Effector memory CD8-positive, alpha-beta T cell (primary cell): ENCODE measurements around the gene TMPRSS2.

Experiments
- ATAC-seq: fragments of 150-1000 bp; cut with Tn5 transposase; replicated peaks from 2 replicates; pipeline ENCODE4 v1.10.0; 2021; ENCODE audit warnings: mild to moderate bottlenecking, moderate library complexity
- DNase-seq, 3 experiments: peaks; one replicate each; pipeline ENCODE4 v3.0.0; 2021
- H3K27ac Mint-ChIP-seq, 2 donors: one replicate each; pipeline ENCODE4 v1.8.0; 2022; ENCODE audit warnings: mild to moderate bottlenecking in 2 of 2, mixed read lengths in 2 of 2, moderate library complexity in 2 of 2
- H3K27me3 Mint-ChIP-seq, 2 donors: one replicate each; pipeline ENCODE4 v1.8.0; 2022; ENCODE audit warnings: mixed read lengths in 2 of 2
- H3K36me3 Mint-ChIP-seq: one replicate; pipeline ENCODE4 v1.8.0; 2022; ENCODE audit warnings: mild to moderate bottlenecking, moderate library complexity, mixed read lengths; ENCODE audit not compliant: insufficient read depth
- H3K4me1 Mint-ChIP-seq, 2 donors: one replicate each; pipeline ENCODE4 v1.8.0; 2022; ENCODE audit warnings: low read depth in 2 of 2, mixed read lengths in 2 of 2
- H3K4me3 Mint-ChIP-seq, 2 donors: one replicate each; pipeline ENCODE4 v1.8.0; 2022; ENCODE audit warnings: mild to moderate bottlenecking in 2 of 2, mixed read lengths in 2 of 2, moderate library complexity in 2 of 2
- H3K9me3 Mint-ChIP-seq, 2 donors: one replicate each; pipeline ENCODE4 v1.8.0; 2022; ENCODE audit warnings: mixed read lengths in 2 of 2

Gene TMPRSS2

DNA sequence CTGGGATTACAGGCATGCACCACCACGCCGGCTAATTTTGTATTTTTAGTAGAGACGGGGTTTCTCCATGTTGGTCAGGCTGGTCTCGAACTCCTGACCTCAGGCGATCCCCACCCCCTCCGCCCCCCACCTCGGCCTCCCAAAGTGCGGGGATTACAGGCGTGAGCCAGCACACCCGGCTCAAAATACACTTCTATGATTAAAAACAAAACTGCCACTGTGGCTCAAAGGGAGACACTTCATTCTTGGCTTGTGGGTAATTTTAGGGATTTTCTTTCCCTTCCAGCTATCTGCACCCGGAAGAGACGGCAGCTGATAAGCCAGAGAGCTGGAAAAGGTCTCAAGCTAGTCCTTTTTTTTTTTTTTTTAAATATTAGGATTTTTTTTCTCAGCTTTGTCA, 24.5 kb downstream of the TMPRSS2 start:
- no peak overlapping the region for H3K4me3 Mint-ChIP-seq
- H3K27me3 Mint-ChIP-seq: peaks cover 25 to 66% of the 10 kb centered on the region in 2 donors
- H3K36me3 Mint-ChIP-seq: no peaks in the 10 kb centered on the region
- DNase-seq (no peak), ATAC-seq (no peak)
- peaks cover 0 to 5% of the 10 kb centered on the region in 2 donors for H3K4me1 Mint-ChIP-seq
- no peaks in the 10 kb centered on the region for H3K9me3 Mint-ChIP-seq
- no peak overlapping the region for H3K27ac Mint-ChIP-seq

DNA sequence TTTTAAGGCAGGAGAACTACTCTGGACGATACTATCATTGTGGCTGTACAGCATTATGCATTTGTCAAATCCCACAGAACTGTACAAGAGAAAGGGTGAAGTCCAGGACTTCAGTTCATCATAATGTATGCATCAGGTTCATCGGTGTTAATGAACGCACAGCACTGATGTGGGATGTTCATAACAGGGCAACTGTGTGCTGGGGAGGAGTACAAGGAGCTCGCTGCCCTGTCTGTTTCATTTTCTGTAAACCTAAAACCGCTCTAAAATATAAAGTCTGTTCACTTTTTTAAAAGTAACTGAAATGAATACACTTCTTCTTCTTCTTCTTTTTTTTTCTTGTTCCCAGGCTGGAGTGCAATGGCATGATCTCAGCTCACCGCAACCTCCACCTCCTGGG, 25.0 kb downstream of the TMPRSS2 start:
- Mint-ChIP-seq H3K27me3 (peaks cover 25 to 66% of the 10 kb centered on the region in 2 donors), H3K4me3 (no peak overlapping the region)

DNA sequence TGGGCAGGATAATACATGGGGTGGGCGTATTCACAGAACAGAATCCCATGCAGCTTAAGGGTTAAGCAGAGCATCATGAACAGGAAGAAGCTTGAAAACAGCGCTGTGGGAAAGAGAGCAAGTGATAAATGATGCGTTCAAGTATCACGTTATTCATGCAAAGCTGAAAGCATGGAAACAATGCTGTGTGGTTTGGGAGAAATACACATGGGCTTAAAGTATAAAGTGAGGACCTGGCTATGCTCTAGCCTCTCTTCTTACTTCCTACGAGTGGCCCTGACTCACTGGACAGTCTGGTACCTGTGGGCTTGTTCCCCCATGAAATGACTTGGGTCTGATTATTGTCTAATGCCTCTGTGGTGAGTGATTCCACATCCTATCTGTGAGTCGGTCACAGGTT, 25.7 kb downstream of the TMPRSS2 start:
- DNase-seq (no peak), ATAC-seq (no peak)
- Mint-ChIP-seq H3K4me1 (peaks cover 0 to 9% of the 10 kb centered on the region in 2 donors), H3K4me3 (no peak overlapping the region), H3K9me3 (no peaks in the 10 kb centered on the region), H3K36me3 (no peaks in the 10 kb centered on the region), H3K27me3 (peaks cover 24 to 68% of the 10 kb centered on the region in 2 donors), H3K27ac (no peak overlapping the region)

More for the DNA sequence above, 25.0 kb downstream of the TMPRSS2 start:
- H3K4me1 Mint-ChIP-seq: peaks cover 0 to 5% of the 10 kb centered on the region in 2 donors
- DNase-seq (no peak), ATAC-seq (no peak)
- no peak overlapping the region for H3K27ac Mint-ChIP-seq
- H3K36me3 Mint-ChIP-seq: no peaks in the 10 kb centered on the region
- no peaks in the 10 kb centered on the region for H3K9me3 Mint-ChIP-seq

DNA sequence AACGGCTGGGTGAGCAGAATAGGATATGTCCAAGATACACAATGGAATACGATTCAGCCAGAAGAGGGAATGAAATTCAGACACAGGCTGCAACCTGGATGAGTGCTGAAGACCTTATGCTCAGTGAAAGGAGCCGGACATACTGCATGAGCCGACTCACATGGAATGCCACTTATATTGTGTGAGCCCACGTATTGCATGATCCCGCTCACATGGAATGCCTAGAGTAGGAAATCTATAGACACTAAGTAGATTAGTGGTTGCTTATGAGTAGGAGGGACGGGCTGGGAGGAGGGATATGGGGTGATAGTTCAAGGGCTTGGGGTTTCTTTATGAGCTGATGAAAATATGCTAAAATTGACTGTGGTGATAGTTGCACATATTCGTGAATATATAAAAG, 26.8 kb downstream of the TMPRSS2 start:
- DNase-seq: no peak
- Mint-ChIP-seq H3K27ac (no peak overlapping the region), H3K4me3 (no peak overlapping the region), H3K36me3 (no peaks in the 10 kb centered on the region), H3K4me1 (peaks cover 0 to 9% of the 10 kb centered on the region in 2 donors), H3K9me3 (no peaks in the 10 kb centered on the region), H3K27me3 (peaks cover 14 to 58% of the 10 kb centered on the region in 2 donors)
- ATAC-seq: no peak

DNA sequence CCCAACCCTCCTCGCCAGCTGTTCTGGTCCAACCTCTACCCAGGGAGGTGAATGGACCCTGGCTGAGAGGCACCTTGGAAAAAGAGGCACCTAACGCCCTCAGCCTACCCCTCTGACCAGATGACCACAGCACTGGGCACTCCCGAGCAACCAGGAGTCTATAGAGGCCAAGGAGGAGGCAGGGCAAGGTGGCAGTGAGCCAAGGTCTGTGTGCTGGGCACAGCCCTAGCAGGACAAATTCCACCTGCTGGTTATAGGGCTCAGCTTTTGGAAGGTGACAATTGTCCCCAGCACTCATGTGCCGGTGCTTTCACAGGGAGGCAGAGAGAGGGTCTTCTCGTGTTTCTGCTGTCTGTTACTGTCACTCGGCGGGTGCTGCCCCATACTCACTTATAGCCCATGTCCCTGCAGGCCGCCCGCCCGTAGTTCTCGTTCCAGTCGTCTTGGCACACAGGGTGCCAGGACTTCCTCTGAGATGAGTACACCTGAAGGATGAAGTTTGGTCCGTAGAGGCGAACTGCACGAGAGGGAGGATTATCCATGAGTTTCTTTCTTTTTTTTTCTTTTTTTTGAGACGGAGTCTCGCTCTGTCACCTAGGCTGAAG, 27.8 kb downstream of the TMPRSS2 start:
- peaks cover 13 to 55% of the 10 kb centered on the region in 2 donors for H3K27me3 Mint-ChIP-seq
- H3K36me3 Mint-ChIP-seq: no peaks in the 10 kb centered on the region
- no peaks in the 10 kb centered on the region for H3K9me3 Mint-ChIP-seq
- no peak overlapping the region for H3K4me3 Mint-ChIP-seq
- H3K4me1 Mint-ChIP-seq: peaks cover 0 to 9% of the 10 kb centered on the region in 2 donors
- H3K27ac Mint-ChIP-seq: peak overlapping the region in 1 of 2 donors; percentile 41
- DNase-seq: no peak
- no peak for ATAC-seq

DNA sequence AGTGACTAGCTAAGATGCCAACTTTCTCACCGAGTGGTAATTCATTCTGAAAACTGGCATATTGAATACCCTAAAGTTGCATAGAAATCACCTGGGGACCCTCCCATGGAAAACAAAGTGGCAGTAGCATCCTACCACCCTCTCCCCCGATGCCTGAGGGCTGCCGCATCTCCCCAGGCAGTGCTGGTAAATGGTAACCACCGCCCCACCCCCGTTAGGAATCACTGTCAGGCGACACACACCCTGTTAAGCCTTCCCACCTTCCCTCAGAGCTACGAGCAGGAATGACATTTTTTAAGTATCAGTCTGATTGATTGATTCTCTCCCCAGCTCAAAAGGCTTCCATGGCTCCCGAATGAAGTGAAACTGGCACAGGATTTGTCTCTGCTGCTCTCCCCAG, 28.3 kb downstream of the TMPRSS2 start:
- Mint-ChIP-seq H3K9me3 (no peaks in the 10 kb centered on the region), H3K27me3 (peaks cover 8 to 52% of the 10 kb centered on the region in 2 donors), H3K27ac (peak overlapping the region in 1 of 2 donors; percentile 41), H3K36me3 (no peaks in the 10 kb centered on the region), H3K4me1 (peaks cover 0 to 9% of the 10 kb centered on the region in 2 donors), H3K4me3 (no peak overlapping the region)
- no peak for DNase-seq
- no peak for ATAC-seq

DNA sequence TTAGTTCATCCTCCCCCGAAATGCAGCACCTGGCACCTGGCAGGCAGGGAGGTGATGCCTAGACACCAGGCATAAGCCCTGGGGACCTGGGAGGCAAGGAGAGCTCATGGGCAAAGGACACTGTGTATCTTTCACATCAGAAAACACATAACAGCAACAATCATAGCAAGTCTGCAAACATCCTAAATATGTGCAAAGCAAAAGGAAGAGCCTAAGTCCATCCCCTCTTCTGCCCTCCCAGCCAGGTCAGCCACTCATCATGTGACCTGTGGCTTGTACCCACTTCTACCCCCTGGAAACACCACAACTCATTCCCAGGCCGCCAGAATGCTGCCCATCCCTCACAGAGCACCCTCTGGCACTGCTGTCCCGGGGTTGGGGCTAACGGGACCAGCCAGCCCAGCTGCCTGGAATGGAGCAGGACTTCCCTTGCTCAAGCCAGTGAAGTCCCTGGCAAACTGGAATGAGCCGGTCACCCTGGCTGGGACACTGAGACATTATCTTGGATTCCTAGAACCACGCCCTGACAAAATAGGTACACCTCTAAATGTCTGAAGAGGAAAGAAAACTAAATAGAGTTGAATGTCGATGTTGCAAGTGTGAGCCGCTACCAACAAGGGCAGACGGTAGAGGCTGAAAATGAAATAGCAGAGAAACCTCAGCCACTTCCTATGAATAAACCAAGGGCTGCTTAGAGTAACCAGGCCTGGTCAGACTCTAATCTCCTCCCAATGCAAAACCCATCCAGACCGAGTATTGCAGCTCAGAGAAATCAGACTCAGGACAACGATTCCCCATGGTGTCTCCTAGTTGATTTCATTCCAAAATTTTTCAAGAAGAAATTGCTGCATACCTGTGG, 29.4 kb downstream of the TMPRSS2 start:
- DNase-seq (no peak), ATAC-seq (no peak)
- Mint-ChIP-seq H3K4me3 (no peak overlapping the region), H3K4me1 (peaks cover 0 to 9% of the 10 kb centered on the region in 2 donors), H3K36me3 (no peaks in the 10 kb centered on the region), H3K27ac (no peak overlapping the region), H3K27me3 (peaks cover 7 to 45% of the 10 kb centered on the region in 2 donors), H3K9me3 (no peaks in the 10 kb centered on the region)

DNA sequence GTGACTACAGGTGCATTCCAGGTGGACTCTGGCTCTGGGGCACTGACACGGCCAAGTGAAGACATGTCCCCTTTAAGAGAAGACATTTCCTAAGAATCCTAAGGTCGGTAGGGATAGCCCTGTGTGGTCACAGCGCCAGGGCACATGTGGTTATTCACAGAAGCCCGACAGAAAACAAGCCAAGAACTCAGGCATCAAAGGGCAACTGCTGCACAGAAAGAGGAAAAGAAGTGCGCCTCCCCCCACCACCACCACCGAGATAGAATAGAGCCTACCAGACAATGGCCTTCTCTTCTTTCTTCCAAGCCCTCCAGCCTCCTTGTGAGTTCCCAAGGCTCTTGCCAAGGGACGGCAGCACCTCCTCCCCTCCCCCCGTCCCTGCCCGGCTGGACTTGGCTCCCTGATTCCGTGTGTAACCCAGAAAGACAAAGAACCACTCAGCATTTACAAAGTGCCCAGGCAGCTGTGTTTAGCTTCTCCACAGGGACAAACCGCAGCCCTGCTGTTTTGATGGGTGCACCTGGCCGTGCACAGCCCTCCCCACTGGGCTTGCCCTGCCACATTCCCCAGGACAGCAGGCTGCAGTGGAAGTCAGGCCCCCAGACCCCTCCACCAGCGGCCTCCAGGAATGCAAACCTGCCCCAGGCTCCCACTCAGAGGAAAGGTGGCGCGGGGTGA, 30.2 kb downstream of the TMPRSS2 start:
- peaks cover 0 to 9% of the 10 kb centered on the region in 2 donors for H3K4me1 Mint-ChIP-seq

DNA sequence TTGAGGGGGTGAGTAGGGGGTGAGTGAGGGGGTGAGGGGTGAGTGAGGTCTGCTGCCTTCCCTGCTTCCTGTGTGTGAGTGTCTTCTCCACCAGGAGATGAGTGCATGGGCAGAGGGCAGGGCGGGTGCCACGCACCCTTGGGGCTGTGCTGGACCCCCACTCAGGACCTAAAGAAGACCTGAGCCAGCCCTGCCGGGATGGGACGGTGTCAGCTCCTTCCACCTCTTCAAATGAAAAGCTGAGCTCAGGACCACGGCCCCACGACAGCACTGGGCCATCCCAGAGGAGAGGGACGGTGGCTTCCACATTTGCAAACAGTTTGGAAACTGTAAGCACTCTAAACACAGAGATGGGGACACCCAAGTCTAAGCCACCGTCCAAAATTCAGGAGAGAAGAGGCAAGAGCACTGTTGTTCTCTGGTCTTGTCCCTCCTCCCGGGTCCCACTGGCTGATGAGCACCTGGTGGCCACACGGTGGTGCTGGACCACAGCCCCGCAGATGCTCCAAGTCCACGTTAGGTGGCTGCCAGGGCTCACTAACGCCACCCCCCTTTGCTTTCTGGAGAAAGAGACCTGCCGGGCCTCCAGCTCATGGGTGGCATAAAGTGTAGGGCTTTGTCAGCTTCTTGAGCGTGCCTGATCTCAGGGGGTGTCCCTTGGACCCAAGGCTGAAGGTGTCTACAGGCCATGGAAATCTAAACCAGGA, 32.1 kb downstream of the TMPRSS2 start:
- Mint-ChIP-seq H3K27ac (no peak overlapping the region), H3K4me1 (peaks cover 0 to 6% of the 10 kb centered on the region in 2 donors), H3K4me3 (no peak overlapping the region), H3K36me3 (no peaks in the 10 kb centered on the region), H3K27me3 (peaks cover 8 to 45% of the 10 kb centered on the region in 2 donors), H3K9me3 (no peaks in the 10 kb centered on the region)
- ATAC-seq: no peak
- DNase-seq: no peak

More for the DNA sequence above, 30.2 kb downstream of the TMPRSS2 start:
- DNase-seq: no peak
- Mint-ChIP-seq H3K36me3 (no peaks in the 10 kb centered on the region), H3K27ac (no peak overlapping the region), H3K4me3 (no peak overlapping the region), H3K27me3 (peaks cover 7 to 42% of the 10 kb centered on the region in 2 donors), H3K9me3 (no peaks in the 10 kb centered on the region)
- no peak for ATAC-seq

DNA sequence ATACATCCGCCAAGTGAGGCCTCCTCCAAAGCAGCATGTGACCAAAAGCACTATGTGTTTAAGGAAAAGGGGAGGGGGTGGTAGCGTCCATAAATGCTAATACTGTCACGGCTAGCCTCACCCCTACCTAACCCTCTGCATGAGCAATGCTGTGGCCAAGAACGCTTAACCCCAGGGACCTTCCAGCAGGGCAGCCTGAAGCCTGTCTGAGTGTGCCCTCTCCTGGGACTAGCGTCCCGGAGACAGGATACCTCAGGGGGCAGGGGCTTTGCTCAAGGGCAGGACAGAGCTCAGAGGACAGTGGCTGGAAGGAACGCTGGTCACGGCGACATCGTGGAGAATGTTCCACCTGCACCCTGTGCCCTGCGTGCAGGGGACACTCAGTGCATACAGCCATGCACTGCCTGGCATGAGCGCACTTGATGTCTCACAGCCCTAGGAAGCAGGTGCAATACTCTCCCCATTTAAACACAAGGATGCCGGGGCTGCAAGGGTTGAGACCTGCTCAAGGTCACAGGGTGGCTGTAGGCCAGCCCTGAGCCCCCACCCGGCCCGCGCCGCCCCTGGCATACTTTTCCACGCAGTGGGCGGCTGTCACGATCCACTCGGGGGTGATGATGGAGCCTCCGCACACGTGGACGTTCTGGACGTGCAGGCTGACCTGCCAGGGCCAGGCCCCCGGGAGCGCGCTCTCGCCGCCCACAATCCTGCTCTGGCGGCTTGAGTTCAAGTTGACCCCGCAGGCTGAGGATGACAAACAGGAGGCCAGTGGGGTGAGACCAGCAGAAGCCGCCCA, 35.0 kb downstream of the TMPRSS2 start:
- Mint-ChIP-seq H3K4me3 (no peak overlapping the region), H3K36me3 (no peaks in the 10 kb centered on the region), H3K27me3 (peaks cover 29 to 50% of the 10 kb centered on the region in 2 donors), H3K27ac (no peak overlapping the region), H3K4me1 (peaks cover 0 to 8% of the 10 kb centered on the region in 2 donors), H3K9me3 (no peaks in the 10 kb centered on the region)
- DNase-seq (no peak), ATAC-seq (no peak)

DNA sequence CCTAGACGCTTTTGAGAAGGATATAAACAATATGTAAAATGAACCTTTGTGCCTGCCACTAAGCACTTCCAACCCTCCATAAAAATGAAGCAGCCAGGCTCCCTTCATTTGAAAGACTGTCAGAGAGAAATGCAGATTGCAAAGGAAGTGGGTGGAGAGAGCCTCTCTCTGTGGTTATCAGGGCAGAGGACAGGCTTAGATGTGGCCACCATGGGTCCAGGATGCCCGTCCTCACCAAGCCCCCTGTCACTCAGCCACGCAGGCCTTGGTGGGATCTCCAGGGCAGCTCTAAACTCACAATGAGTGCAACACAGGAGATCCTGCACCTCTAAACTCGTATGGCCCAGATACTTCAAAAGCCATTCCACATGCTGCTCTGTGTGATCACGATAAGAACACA, 37.9 kb downstream of the TMPRSS2 start:
- Mint-ChIP-seq H3K4me3 (no peak overlapping the region), H3K36me3 (no peaks in the 10 kb centered on the region), H3K4me1 (peaks cover 0 to 5% of the 10 kb centered on the region in 2 donors), H3K27me3 (peaks cover 29 to 69% of the 10 kb centered on the region in 2 donors), H3K27ac (no peak overlapping the region), H3K9me3 (no peaks in the 10 kb centered on the region)
- DNase-seq (no peak), ATAC-seq (no peak)

DNA sequence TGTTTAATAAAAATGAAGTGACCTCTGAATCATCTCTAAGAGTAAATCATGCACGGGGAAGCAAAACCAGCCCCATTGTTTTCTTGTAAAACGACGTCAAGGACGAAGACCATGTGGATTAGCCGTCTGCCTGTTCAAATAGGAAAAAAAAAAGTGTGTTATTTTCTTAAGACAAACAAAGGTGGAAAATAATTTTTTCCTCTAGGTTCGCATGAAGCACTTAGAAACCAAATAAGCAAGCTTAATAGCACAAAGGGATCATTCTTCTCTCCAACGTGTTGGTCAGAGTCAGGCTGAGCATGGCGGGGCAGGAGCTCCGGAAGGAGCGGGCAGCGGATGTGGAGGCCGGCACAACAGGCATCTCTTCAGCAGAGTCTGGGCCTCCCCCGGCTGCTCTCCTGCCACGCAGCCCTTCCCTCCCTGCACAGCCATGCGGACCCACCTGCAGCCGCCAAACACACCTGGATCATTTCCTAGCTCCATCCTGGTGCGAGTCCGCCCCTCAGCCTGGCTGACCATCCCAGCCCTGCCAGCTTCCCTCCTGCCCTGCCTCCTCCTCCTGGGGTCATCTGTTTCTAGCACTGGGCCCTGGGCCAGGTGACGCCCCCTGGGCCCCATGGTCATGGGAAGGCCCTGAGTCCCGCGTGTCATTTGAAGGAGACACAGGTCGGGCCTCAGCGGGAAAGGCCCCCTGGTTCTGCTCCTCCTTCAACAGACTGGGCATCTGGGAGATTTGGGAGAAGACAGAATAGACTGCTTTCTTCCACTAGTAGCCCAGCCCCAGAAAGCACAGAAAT, 41.7 kb downstream of the TMPRSS2 start:
- Mint-ChIP-seq H3K27me3 (peaks cover 28 to 58% of the 10 kb centered on the region in 2 donors), H3K4me3 (no peak overlapping the region), H3K4me1 (peaks cover 0 to 6% of the 10 kb centered on the region in 2 donors), H3K36me3 (no peaks in the 10 kb centered on the region), H3K27ac (no peak overlapping the region), H3K9me3 (no peaks in the 10 kb centered on the region)
- DNase-seq (no peak), ATAC-seq (no peak)
